ENCODE results near the gene HIVEP1. TPM values are rescaled to one million over a fixed set of nuclear protein-coding genes. Genes with fewer than 3 reads are reported as not detected.
"Not testable (repeated sequence)": the region's sequence is repeated elsewhere in the genome, so short reads cannot be mapped to it uniquely, and the experiment has no call there.

Gene HIVEP1
- total RNA-seq, 3 donors from 2014 or later = 24.8 to 41.3 (median 27.2) TPM

- TF ChIP-seq CTCF (IDR thresholded peaks at IDR 0.05) (no peak), POLR2A (IDR thresholded peaks at IDR 0.05) (no peak), POLR2AphosphoS5 (IDR thresholded peaks at IDR 0.05) (no peak)
- Histone ChIP-seq H3K4me1 (no peaks in the 10 kb centered on the region), H3K27me3 (no peaks in the 10 kb centered on the region), H3K4me3 (no peak overlapping the region), H3K27ac (no peak overlapping the region), H3K9me3 (no peaks in the 10 kb centered on the region), H3K36me3 (no peaks in the 10 kb centered on the region)
- intact Hi-C loops (cut with DNase I; ENCODE audit: low total_unique reads) = no loop called here
- no peak for DNase-seq (ENCODE audit: low spot score in 2 of 2)
Observed at GRCh38 chr6:12173661-12174060, 161.5 kb downstream of the HIVEP1 start.

DNA sequence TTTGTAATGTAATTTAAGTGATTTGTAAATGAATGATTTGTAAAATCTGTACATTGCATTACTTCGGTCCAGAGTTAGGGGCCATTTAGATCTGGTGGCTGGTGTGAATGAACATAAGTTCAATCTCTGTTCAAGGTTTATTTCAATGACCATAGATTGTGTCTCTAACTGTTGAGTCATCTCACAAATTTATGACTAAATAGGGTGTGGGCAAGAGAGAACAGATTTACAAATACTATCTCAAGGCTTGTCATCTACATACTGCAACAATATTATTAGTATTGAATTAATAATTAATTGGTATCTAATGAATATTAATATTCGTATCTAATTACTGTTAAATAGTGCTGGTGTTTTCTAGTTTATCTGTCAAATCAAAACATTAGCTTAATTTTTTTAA lies 162.8 kb downstream of the HIVEP1 start:
- Histone ChIP-seq H3K4me1 (no peaks in the 10 kb centered on the region), H3K27ac (no peak overlapping the region), H3K4me3 (no peak overlapping the region), H3K36me3 (no peaks in the 10 kb centered on the region), H3K9me3 (no peaks in the 10 kb centered on the region), H3K27me3 (no peaks in the 10 kb centered on the region)
- no peak for TF ChIP-seq CTCF (IDR thresholded peaks at IDR 0.05)
- TF ChIP-seq POLR2A (IDR thresholded peaks at IDR 0.05) = no peak
- TF ChIP-seq POLR2AphosphoS5 (IDR thresholded peaks at IDR 0.05) = no peak
- no peak for DNase-seq (ENCODE audit: low spot score in 2 of 2)
- intact Hi-C loops (cut with DNase I; ENCODE audit: low total_unique reads) = no loop called here

DNA sequence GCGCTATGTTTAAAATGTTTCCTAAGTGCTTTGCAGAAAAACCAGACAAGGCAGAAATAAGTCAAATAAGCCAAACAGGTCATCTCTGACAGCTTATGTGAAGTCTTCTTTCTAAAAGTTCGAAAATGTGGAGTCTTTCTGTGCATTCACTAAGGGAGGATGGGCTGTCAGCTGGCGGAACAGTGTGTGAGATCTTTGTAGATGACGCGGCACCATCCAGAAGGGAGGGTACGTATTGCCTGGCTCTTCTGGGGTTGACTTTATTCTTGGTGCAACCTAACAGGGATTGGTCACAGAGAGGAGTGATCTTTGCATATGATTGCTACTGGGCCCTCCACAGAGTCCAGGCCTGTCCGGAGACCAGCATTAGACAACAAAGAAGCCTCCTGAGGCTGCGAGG lies 163.5 kb downstream of the HIVEP1 start:
- no peak for TF ChIP-seq CTCF (IDR thresholded peaks at IDR 0.05)
- no peak for TF ChIP-seq POLR2AphosphoS5 (IDR thresholded peaks at IDR 0.05)
- TF ChIP-seq POLR2A (IDR thresholded peaks at IDR 0.05) = no peak
- H3K9me3 ChIP-seq = no peaks in the 10 kb centered on the region
- no peak overlapping the region for H3K4me3 ChIP-seq
- intact Hi-C loops (cut with DNase I; ENCODE audit: low total_unique reads) = no loop called here
- H3K27me3 ChIP-seq = no peaks in the 10 kb centered on the region
- H3K4me1 ChIP-seq = no peaks in the 10 kb centered on the region
- H3K27ac ChIP-seq = no peak overlapping the region
- no peak for DNase-seq (ENCODE audit: low spot score in 2 of 2)
- no peaks in the 10 kb centered on the region for H3K36me3 ChIP-seq

GRCh38 chr6:12176782-12177181 lies 164.7 kb downstream of the HIVEP1 start:
- DNase-seq (ENCODE audit: low spot score in 2 of 2); H3K27me3 ChIP-seq; intact Hi-C loops (cut with DNase I; ENCODE audit: low total_unique reads); H3K9me3 ChIP-seq; H3K4me3 ChIP-seq; H3K27ac ChIP-seq; H3K36me3 ChIP-seq; H3K4me1 ChIP-seq: not testable (repeated sequence)

DNA sequence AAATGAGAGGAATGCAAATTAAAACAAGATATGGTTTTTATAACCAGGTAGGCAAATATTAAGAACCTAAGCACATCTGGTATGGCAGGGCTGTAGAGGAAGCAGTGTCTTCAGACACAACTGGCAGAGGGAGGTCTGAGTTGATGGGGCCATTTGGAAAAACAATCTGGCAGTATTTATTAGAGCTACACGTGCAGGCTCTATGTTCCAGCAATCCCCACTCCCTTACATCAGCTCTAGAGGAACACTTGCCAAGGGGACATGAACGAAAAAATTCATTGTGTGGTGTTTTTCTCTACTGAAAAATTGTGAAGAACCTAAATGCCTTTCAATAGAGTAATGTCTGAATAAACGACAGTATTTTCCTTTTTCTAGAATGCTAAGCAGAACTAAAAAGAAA lies 166.4 kb downstream of the HIVEP1 start:
- Histone ChIP-seq H3K27ac (no peak overlapping the region), H3K27me3 (no peaks in the 10 kb centered on the region), H3K9me3 (no peaks in the 10 kb centered on the region), H3K36me3 (no peaks in the 10 kb centered on the region), H3K4me3 (no peak overlapping the region), H3K4me1 (no peaks in the 10 kb centered on the region)
- DNase-seq (ENCODE audit: low spot score in 2 of 2) = no peak
- intact Hi-C loops (cut with DNase I; ENCODE audit: low total_unique reads) = no loop called here
- TF ChIP-seq CTCF (IDR thresholded peaks at IDR 0.05) (no peak), POLR2AphosphoS5 (IDR thresholded peaks at IDR 0.05) (no peak), POLR2A (IDR thresholded peaks at IDR 0.05) (no peak)

- no peak overlapping the region for H3K4me3 ChIP-seq
- TF ChIP-seq POLR2A (IDR thresholded peaks at IDR 0.05) (no peak), CTCF (IDR thresholded peaks at IDR 0.05) (no peak), POLR2AphosphoS5 (IDR thresholded peaks at IDR 0.05) (no peak)
- H3K4me1 ChIP-seq = no peaks in the 10 kb centered on the region
- H3K27me3 ChIP-seq = no peaks in the 10 kb centered on the region
- intact Hi-C loops (cut with DNase I; ENCODE audit: low total_unique reads) = no loop called here
- DNase-seq (ENCODE audit: low spot score in 2 of 2) = no peak
- H3K36me3 ChIP-seq = no peaks in the 10 kb centered on the region
- H3K27ac ChIP-seq = no peak overlapping the region
- H3K9me3 ChIP-seq = no peaks in the 10 kb centered on the region
Observed at GRCh38 chr6:12181481-12181880, 169.4 kb downstream of the HIVEP1 start.
